ENCODE data around the gene ZFP92. TPM values are rescaled to one million over a fixed set of nuclear protein-coding genes. Genes with fewer than 3 reads are reported as not detected.

ZFP92 gene
- total and polyA plus RNA-seq, 2 donors (not counting 3 experiments of a cell fraction or from before 2014, with no cell fraction given), result 0.36 to 1.2 TPM

DNA sequence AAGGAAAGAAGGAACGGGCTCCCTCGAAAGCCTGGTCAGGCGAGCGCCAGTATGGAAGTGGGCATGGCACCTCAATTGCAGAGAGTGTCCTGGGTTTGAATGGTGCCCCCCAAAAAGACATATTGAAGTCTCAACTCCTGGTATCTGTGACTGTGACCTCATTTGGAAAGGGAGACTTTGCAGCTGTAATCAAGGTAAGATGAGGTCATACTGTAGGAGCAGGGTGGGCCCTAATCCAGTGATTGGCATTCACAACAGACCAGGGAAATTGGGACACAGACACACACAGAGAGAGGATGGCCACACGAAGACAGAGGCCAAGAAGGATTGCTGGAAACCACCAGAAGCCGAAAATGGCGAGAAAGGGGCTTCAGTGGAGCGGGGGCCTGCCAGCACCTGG, 6.4 kb downstream of the ZFP92 start:
- CTCF ChIA-PET, result no interaction called here
- dilution Hi-C loops (cut with MboI; ENCODE audit: extremely low pct_ligation_motif_present, low sequenced_read_pairs), result no loop called here
- intact Hi-C loops (cut with micrococcal nuclease), result no loop called here

More for the DNA sequence above, 6.4 kb downstream of the ZFP92 start:
- POLR2A ChIA-PET, result no interaction called here
- Histone ChIP-seq H3K27ac (ENCODE audit: insufficient read depth, low read depth, low read length) (no peak overlapping the region), H3K27me3 (ENCODE audit: control insufficient read depth in 2 of 2, insufficient read depth in 2 of 2, low read length in 2 of 2) (no peaks in the 10 kb centered on the region), H3K9me1 (replicated peaks; ENCODE audit: control insufficient read depth, extremely low read depth, insufficient read depth, low read length) (no peaks in the 10 kb centered on the region), H3K9ac (replicated peaks; ENCODE audit: extremely low read depth, insufficient read depth, low read length) (no peak overlapping the region), H3K36me3 (ENCODE audit: control insufficient read depth in 2 of 2, extremely low read depth in 1 of 2, insufficient read depth in 2 of 2, low read length in 2 of 2) (no peaks in the 10 kb centered on the region), H3K79me2 (ENCODE audit: control insufficient read depth, insufficient read depth, low read length) (no peaks in the 10 kb centered on the region), H2AFZ (ENCODE audit: low read depth, low read length) (no peak overlapping the region), H3K4me3 (replicated peaks in 1 of 3; ENCODE audit: insufficient read depth in 1 of 3, low read depth in 1 of 3, low read length in 3 of 3) (no peak overlapping the region), H4K20me1 (replicated peaks; ENCODE audit: control insufficient read depth, extremely low read depth, insufficient read depth, low read length) (no peaks in the 10 kb centered on the region), H3K4me1 (ENCODE audit: control insufficient read depth, extremely low read depth, insufficient read depth, low read length) (no peaks in the 10 kb centered on the region), H3K9me3 (replicated peaks; ENCODE audit: control insufficient read depth, insufficient read depth, low read length) (no peaks in the 10 kb centered on the region), H3K4me2 (ENCODE audit: insufficient read depth, low read length) (no peak overlapping the region)
- no TSS peak for BruUV-seq (replicated peaks)
- DNase-seq (ENCODE audit: low read depth, low spot score), result no peak
- no peak for TF ChIP-seq FOS (IDR thresholded peaks at IDR 0.05; ENCODE audit: borderline replicate concordance, insufficient read depth, low read length)
- TF ChIP-seq GATA2 (IDR thresholded peaks at IDR 0.05; ENCODE audit: insufficient read depth, insufficient read length, low read depth, low read length), result no peak
- TF ChIP-seq CTCF (IDR thresholded peaks at IDR 0.05; ENCODE audit: extremely low read depth in 1 of 2, insufficient read depth in 1 of 2, low read depth in 1 of 2, low read length in 2 of 2), result no peak
- no peak for TF ChIP-seq JUN (IDR thresholded peaks at IDR 0.05; ENCODE audit: borderline replicate concordance, insufficient read depth, insufficient read length, low read depth)
- TF ChIP-seq MYC (IDR thresholded peaks at IDR 0.05; ENCODE audit: low read depth, low read length), result no peak
- TF ChIP-seq POLR2AphosphoS5 (IDR thresholded peaks at IDR 0.05; ENCODE audit: insufficient read depth, low read depth, low read length), result no peak
- TF ChIP-seq MAX (IDR thresholded peaks at IDR 0.05; ENCODE audit: insufficient read depth, insufficient read length), result no peak
- TF ChIP-seq POLR2A (IDR thresholded peaks at IDR 0.05; ENCODE audit: low read depth, low read length), result no peak
- no peak for TF ChIP-seq EZH2 (IDR thresholded peaks at IDR 0.05; ENCODE audit: borderline replicate concordance, low read depth, low read length, severe bottlenecking)
- no peak for FAIRE-seq

Measured in endothelial cell of umbilical vein (primary cell).